GM18519 (cell line): ENCODE data around the gene KAT8.

Experiments
- ATAC-seq: cut with Tn5 transposase; IDR thresholded peaks from one replicate; pipeline ENCODE4 v1.9.1; 2021; ENCODE audit warnings: mild to moderate bottlenecking, moderate library complexity; ENCODE audit not compliant: unreplicated experiment, low FRiP score

KAT8 gene

DNA sequence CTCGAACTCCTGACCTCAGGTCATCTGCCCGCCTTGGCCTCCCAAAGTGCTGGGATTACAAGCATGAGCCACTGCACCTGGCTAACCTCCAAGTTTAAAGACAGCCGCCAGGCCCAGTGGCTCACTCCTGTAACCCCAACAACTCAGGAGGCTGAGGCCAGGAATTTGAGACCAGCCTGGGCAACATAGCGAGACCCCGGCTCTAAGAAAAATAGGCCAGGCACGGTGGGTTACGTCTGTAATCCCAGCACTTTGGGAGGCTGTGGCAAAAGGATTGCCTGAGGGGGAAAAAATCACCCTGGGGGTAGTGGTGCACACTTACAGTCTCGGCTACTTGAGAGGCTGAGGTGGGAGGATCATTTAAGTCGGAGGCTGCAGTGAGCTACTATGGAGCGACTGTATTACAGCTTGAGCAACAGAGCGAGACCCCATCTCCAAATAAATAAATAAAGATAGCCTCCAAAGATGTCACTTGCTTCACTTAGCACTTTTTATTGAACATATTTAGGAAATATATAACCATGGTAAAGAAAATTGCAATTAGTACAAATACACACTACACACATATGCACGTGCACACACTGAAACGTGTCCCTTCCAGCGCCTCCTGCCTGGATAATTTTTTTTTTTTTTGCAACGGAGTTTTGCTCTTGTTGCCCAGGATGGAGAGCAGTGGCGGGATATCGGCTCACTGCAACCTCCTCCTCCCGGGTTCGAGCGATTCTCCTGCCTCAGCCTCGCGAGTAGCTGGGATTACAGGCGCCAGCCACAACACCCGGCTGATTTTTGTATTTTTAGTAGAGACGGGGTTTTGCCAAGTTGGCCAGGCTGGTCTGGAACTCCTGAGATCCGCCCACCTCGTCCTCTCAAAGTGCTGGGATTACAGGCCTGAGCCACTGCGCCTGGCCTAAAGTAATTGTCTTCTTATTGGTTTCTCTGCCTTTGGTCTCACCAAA, 10.7 kb upstream of the KAT8 start:
- no peak for ATAC-seq

DNA sequence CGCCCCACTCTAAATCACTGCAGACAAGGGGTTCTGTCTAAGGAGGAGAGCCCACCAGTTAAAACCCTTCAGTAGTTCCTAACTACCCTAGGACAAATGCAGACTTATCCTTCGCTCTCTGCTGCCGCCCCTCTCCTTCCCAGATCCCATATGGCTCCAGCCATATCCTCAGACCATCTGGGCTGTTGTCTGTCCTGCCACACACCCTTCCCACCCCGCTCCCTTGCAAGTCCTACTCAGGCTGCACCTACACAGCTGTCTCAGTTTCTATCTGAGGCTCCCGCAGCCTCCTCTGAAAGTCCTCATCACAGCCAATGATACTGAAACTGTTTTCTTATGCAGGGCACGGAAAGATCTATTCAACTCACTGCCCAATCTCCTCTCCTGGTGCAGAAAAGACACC, 10.0 kb upstream of the KAT8 start:
- ATAC-seq: no peak

DNA sequence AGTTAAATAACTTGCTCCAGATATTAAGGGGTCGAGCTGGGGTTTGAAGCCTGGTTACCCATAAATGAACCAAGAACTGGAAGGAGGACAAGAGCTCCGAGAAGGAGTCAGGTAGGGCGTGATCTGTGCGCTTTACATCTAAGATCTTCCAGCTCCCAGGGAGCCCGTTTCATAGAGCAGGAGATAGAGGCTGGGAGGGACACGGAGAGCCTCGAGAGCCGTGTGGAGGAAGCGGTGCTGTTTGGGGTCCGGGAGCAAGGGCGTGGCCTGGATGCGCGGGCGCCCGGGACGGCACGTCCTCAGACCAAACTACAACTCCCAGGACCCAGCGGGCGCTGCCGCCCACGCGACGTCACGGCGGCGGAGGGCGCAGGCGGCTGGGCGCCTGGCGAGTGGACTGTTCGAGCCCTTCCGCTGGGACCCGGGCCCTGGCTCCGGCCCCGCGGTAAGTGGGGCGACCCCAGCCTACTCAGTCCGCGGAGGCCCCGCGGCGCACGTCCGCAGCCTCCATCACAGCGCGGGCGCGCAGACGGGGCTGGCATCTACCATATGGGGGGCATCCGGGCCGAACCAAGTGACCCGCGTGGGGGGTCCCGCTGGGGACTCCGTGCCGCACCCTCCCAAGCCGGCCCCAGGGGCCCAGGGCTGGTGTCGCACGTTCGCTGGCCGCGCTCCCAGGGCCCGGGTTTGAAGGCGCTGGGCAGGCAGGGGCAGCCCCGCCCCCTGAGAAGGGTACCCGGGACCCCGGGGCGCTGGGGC, 9.2 kb upstream of the KAT8 start, which contains the start of gene BCKDK:
TSS of gene BCKDK (plus strand) at position 352 of the 759 bp plus-strand sequence. CDS start 838 bp downstream, outside the sequence.
- ATAC-seq: no peak

DNA sequence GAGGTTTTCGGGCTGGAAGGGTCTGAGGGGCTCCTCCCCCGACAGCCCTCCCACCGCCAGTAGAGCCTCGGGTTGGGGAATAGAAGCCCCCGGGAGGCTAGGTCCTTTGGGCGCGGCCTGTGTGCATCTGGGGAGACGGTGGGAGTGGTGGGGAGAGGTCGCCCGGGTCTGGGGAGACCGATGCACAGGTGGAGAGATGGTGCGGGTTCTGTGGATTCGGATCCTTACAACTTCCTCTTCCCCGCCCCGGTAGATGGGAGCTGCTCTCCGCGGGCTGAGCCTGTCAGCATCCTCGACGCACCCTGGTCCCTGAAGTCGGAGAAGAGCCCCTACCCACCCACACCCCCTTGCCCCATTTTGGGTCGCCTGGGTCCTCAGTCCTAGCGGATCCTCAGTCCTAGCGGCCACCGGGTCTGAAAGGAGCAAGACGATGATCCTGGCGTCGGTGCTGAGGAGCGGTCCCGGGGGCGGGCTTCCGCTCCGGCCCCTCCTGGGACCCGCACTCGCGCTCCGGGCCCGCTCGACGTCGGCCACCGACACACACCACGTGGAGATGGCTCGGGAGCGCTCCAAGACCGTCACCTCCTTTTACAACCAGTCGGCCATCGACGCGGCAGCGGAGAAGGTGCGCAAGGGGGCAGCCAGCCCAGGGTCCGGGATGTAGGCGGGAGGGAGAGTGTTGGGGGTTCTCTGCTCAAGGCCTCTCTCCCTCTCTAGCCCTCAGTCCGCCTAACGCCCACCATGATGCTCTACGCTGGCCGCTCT, 8.5 kb upstream of the KAT8 start:
- ATAC-seq: no peak

DNA sequence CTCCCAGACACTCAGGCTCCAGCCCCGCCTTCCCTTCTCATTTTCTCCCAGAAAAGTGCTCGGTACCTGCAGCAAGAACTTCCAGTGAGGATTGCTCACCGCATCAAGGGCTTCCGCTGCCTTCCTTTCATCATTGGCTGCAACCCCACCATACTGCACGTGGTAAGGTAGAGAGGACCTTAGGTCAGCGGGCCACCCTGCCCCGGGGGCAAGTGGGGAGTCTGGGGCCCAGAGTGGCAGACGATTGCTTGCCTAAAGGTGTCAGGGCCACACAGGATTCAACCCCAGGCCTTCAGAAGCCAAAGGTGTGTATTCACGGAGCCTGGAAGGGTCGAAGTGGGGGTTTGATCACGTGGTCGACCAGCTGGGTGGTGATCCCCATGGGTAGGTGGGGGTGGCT, 7.8 kb upstream of the KAT8 start:
- ATAC-seq: no peak

DNA sequence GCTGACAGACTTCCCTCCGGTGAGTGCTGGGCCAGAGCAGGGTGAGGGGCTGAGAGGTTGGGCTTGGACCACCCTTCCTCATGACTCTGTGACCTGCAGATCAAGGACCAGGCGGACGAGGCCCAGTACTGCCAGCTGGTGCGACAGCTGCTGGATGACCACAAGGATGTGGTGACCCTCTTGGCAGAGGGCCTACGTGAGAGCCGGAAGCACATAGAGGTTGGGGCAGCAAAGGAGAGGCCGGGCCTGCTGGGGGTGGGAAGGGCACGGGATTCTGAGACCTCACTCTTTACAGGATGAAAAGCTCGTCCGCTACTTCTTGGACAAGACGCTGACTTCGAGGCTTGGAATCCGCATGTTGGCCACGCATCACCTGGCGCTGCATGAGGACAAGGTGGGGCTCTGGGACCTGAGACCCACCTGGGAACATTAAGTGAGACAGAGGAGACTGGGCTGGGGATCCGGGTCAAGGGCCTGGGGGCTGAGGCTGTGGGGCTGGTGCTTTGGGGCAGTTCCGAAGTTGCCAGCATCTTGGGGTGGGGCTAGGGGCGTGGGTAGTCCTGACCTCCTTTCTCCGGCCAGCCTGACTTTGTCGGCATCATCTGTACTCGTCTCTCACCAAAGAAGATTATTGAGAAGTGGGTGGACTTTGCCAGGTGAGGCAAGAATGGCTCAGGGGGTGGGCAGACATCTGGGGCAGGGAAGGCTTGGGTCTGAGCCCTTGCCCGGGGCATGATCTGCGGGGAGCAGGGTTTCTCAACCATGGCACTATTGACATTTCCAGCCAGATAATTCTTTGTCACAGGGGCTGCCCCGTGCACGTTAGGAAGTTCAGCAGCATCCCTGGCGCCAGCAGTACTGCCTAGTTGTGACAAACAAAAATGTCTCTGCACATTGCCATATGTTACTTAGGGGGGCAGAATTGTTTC, 7.1 kb upstream of the KAT8 start:
- ATAC-seq: no peak

DNA sequence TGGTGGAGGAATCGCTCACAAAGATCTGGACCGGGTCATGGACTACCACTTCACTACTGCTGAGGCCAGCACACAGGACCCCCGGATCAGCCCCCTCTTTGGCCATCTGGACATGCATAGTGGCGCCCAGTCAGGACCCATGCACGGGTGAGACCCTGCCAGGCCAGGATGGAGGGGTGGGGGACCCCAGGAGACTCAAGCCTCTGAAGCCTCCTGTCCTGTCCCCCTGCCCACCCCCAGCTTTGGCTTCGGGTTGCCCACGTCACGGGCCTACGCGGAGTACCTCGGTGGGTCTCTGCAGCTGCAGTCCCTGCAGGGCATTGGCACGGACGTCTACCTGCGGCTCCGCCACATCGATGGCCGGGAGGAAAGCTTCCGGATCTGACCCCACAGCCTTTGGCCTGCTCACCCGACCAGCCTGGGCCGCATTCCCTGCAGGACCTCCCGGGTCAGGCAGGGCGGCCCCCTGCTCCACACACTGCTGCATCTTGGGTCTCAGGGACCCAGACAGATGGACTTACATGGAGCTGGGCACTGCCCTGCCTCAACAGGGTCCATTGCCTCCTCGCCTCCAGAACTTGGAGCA, 5.5 kb upstream of the KAT8 start:
- ATAC-seq: no peak

DNA sequence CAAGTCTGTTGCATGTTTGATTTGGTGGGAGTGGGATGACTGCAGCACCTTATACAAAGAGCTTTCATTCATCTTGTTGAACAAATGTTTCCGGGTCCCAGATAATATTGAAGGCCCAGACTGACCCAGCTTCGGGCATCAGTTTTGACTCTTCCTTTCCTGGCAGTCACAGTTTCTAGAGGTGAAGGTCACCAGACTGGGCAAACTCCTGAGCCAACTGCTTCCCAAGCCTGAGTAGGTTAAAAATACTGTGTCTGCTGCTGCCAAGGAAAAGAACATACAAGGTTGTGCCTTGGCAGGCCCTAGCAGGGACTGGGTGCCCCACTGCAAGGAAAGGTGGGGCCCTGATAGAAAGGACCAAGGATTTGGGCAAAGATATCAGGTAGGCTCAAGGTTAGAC, 4.8 kb upstream of the KAT8 start:
- no peak for ATAC-seq

DNA sequence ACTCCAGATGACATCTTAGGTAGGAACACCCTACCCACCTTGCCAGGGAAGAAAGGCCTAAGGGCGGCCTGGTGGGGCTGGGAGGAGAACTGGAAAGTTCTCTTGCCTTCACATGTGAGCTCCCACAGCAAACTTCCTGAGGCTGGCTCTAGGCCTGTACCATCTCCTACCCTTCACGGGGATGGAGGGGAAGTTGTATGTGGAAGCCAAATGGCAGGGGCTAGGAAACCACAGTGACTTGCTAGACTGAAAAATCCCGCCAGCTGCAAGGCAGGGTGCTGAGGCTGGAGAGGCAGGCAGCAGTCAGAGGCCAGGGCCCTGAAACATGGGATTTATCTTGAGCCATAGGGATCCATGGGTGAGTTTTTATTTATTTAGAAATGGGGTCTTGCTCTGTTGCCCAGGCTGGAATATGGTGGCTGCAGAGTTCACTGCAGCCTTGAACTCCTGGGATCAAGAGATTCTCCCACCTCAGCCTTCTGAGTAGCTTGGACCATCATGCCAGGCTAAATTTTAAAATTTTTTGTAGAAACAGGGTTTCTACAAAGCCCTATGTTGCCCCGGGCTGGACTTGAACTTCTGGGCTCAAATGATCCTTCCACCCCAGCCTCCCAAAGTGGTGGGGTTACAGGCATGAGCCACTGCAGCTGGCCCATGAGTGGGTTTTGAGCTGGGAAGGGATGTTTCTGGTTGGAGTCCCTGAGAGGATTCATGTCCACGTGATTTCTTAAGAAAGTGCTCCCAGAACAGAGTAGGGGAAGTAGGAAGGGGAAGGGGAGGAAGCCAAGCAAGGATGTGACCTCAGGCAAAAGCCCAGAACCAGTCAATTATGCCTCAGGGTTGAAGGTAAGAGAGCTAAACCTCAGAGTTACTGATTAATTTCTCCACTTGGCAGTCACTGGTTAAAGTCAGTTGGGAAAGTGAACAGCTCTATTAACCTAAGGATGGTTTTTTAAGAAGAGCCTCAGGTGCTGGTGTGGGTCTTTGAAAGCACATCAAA, 4.0 kb upstream of the KAT8 start:
- no peak for ATAC-seq

DNA sequence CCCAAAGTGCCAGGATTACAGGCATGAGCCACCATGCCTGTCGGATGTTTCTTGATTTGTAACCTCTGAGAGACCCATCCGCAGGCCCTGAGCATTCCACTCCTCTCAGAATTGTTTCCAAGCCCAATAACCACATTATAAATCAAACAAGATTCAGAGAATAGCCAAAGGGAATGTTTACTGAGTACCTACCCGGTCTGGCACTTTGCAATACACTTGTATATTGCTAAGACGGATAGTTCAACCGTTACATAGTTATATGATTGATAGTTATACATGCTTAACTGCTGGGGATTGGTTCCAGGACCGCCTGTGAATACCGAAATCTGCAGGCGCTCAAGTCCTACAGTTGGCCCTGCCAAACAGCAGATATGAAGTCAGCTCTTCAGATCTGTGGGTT, 3.0 kb upstream of the KAT8 start:
- ATAC-seq: no peak

DNA sequence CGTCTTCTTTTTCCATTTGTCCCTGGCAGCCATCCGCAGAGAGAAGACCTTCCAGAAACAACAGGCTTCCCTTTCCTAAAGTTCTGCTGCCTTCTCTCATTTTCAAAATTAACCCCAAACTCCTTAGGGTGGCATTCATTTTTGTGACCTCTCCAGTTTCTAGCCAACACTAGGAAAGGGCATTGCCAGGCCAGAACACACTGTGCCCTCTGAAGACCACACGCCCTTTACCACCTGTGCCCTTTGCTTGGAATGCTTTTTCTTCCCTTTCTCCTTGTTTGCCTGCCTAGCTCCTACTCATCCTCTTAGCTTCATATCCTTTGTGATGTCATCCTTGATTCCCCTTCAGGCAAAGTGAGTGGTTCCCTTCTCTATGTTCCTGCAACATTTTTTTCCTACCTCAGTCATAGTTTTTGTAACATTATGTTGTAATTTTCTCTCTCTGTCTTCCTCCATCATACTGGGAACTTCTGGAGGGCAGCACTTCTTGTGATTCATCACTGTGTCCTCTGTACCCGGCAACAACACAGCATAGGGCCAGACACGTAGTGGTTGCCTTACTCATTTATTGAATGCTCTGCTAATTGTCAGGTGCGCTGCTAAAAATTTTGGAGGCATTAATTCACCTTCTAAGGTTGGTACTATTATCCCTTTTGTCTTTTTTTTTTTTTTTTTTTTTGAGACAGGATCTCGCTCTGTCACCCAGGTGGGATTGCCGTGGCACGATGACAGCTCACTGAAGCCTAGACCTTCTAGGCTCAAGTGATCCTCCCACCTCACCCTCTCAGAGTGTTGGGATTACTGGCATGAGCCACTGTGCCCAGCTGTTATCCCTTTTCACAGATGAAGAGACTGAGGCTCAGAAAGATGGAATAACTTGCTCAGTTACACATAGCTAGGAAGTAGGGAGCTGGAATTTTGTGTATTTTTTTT, 1.0 kb downstream of the KAT8 start:
- ATAC-seq: no peak

DNA sequence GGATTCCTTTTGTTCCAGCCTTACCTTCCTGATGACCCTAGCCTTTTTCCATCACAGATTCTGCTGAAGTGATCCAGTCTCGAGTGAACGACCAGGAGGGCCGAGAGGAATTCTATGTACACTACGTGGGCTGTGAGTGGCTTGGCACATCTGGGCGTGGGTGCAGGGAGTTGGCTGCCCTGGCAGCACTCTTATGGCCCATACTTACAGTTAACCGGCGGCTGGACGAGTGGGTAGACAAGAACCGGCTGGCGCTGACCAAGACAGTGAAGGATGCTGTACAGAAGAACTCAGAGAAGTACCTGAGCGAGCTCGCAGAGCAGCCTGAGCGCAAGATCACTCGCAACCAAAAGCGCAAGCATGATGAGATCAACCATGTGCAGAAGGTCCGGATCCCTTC, 2.7 kb downstream of the KAT8 start:
- ATAC-seq: no peak

DNA sequence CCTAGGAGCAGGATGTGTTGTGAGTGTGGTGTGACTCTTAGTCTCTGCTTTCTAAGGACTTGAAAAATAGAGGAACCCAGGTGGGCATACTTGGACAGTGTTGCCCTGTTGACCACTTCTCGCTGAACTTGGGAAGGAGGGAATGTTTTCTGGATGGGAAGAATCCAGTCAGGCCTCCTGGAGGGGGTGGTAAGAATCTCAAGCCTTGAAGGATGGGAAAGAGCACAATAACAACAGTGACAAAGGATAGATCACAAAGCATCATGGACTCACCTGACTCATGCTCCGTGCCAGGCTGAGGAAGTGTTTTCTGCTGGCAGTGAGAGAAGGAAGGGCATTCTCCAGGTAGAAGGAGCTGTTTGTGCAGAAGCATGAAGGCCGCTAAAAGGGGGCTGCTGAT, 8.4 kb downstream of the KAT8 start:
- no peak for ATAC-seq

DNA sequence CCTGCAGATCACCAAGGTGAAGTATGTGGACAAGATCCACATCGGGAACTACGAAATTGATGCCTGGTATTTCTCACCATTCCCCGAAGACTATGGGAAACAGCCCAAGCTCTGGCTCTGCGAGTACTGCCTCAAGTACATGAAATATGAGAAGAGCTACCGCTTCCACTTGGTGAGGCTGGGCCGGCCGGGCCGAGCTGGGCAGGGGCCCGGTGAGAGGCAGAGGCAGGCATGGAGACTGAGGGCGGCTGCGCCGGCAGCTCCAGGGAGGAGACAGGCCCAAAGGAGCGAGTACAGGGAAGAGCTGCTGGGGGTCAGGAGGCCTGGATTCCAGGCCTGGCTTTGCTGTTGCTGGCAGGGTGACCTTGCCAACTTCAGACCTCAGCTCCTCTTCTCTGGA, 9.7 kb downstream of the KAT8 start:
- no peak for ATAC-seq

DNA sequence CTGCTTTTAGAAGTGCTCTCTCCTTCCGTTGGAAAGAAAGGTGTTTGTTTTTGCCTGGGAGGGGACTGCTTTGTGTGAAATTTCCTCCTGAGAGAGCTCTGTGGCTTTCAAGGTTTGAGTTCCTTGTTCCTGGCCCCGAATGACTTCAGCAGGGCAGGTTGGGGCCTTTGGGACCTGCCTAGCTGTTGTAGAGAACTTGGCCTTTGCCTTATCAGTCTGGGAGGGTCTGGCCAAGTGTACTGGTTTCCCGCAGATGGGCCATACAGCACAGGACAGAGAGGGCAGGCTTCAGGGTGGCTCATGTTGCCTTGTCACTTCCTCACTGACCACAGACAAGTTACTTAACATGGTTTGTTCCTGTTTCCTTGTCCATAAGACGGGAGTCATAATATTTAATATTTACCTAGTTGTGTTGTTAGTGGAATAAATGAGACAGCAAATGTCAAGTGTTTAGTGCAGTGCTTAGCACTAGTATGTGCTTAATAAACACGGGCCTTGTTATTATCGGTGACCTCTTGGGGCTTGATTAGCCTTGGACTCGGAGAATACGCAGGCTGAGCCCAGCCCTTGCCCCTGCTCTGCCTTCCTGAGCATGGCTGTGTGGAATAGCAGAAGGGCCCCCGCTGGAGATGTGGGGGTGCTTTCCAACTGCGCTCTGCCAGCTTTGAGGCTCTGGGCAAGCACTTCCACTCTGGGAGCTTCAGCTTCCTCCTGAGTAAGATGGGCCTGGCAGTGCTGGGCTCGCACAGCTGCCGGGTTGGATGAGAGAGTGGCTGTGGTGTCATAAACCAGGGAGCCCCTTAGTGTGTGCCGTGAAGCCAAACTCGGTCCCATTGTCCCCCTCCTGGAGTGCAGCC, 11.5 kb downstream of the KAT8 start:
- no peak for ATAC-seq
